Glomerular visceral epithelial cell (primary cell): Measurements from ENCODE around the gene MKRN2OS.

Source experiments
- DNase-seq: peaks from one replicate; pipeline ENCODE4 v3.0.0-alpha.2; 2016; ENCODE audit errors: extremely low spot score

The MKRN2OS gene, protein sequence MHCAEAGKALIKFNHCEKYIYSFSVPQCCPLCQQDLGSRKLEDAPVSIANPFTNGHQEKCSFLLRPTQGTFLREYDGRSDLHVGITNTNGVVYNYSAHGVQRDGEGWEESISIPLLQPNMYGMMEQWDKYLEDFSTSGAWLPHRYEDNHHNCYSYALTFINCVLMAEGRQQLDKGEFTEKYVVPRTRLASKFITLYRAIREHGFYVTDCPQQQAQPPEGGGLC

DNA sequence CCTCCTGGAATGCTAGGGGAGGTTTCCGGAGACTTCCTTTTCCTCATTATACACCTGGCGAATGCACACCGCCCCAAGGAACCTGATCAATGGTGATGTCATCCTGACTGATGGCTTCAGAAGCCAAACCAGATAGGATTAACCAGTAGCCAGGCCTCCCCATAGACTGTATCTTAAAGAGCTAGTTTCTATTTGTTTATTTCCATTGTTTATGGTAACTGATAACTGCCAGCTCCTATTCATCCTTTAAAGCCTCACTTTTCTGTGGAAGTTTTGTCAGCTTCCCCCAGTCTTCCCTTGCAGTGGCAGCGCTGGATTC, at the start of gene MKRN2OS:
Gene MKRN2OS (minus strand): TSS at position 27 of the 319 bp plus-strand sequence. CDS start 35 bp downstream, outside the sequence.
- peak; percentile 43 for DNase-seq

DNA sequence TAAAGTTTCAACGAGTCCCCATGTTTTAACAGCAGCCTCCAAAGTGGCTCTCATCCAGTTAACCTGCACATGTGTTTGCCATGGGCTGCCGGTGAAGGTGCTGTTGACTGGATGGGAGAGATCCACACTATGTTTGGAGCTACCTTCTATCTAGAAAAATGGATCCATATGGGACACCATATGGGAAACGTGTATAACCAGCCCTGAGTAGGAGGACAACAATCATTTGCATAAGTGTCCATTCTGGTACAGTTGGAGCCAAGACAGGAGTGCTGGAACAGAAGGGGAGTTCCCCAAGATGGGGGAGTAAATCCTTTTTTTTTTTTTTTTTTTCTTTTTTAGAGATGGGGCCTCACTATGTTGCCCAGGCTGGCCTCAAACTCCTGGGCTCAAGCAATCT, 48.2 kb upstream of the MKRN2OS start:
- no peak for DNase-seq

DNA sequence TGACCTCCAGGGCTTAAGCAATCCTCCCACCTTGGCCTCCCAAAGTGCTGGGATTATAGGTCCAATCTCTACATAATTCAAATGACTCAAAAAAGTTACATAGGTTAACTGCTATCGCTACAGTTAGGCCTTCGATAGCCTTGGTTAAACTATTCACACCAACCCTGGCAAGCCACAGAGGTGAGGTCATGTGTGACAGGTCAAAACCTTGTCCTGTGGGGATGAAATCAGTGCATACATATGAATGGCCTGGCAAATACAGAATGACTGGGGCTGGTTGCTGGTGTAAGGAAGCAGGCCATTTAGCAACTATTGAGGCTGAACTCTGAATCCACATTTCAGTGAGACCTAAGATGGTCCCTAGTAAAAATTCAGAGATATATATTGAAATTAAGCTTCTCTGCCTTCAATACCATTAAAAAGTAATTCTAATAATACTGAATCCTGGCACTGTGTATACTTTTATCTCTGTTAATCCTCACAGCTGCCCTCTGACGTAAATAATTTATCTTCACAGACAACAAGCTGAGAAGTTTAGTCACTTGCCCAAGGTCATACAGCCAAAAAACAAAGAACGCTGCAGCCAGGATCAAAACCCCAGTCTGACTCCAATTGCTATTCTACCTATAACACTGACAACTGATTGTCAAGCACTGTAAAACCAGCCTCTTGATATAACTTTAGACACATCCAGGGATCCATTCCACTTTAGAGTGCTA, 46.9 kb upstream of the MKRN2OS start:
- DNase-seq, result no peak

DNA sequence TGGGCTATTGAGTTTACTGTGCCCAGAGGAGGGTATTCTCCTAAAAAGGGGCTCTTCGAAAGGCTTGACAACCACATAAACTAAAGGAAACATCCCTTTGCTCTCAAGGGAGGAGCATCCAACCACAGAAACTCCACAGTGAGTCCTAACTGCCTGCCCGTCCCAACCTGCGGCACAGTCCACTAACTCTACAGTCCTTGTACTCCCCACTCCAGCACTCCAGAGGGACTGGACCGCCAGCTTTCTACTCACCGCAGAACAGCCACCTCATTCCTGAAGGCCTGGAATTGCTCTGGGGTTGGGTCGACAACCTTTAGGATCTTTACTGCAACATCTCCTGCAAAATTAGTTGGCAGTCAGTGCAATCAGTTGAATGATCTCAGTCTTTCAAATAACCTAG, 46.2 kb upstream of the MKRN2OS start:
- no peak for DNase-seq

DNA sequence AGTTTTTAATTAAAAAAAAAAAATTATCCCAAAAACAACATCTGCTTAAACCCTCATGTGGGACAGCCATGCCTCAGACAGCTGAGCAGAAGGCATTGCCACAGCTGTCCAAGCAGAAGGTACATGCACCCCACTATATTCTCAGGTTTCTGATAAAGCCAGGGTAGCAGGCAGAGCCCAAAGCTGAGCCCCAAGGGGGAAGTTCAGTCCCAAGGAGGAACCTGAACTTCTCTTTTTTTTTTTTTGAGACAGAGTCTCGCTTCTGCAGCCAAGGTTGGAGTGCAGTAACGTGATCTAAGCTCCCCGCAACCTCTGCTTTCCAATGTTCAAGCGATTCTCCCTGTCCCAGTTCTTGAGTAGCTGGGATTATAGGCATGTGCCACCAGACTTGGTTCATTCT, 44.8 kb upstream of the MKRN2OS start:
- DNase-seq, result no peak

DNA sequence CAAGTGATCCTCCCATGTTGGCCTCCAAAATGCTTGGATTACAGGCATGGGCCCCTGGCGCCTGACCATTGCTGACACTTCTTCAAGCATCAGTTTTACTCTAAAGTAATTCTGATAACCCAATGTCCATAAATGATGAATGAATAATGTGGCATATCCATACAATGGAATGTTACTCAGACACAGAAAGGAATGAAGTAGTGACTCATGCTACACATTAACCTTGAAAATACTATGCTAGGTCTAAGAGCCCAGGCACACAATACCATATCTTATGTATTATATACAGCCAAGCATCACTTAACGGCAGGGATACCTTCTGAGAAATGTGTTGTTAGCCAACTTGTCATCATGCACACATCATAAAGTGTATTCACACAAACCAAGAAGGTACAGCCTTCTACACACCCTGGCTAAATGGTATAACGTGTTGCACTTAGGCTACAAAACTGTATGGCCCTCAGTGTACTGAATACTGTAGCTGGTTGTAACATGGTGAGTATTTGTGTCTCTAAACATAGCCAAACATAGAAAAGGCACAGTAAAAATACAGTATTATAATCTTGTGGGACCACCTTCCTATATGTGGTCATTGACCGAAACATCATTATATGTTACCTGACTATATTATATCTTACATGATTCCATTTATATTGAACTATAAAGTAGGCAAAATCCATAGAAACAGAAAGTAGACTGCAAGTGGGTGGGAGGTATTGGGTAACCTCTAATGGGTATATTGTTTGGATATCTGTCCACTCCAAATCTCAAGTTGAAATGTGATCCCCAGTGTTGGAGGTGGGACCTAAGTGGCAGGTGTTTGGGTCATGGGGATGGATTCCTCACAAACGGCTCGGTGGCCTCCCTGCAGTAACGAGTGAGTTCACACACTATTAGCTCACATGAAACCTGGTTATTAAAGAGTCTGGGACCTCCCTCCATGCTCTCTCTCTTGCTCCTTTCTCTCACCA, 43.0 kb upstream of the MKRN2OS start:
- no peak for DNase-seq

DNA sequence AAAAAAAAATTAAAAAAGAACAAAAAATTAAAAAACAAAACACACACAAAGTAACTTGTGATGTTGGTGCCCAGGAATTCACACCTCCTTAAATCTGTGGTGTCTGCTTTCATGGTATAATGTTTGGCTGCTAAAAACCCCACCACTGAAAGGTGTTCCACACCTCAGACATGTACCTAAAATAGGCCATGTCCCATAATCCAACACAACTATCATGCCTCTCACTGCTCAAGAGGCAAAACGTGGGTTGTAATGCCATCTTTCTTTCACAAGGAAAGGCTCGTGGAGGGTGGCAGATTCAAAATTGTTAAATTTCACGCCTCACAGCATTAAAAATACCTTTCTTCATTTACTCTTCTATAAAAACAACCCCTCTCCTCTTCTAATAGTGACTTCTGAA, 41.1 kb upstream of the MKRN2OS start:
- no peak for DNase-seq

DNA sequence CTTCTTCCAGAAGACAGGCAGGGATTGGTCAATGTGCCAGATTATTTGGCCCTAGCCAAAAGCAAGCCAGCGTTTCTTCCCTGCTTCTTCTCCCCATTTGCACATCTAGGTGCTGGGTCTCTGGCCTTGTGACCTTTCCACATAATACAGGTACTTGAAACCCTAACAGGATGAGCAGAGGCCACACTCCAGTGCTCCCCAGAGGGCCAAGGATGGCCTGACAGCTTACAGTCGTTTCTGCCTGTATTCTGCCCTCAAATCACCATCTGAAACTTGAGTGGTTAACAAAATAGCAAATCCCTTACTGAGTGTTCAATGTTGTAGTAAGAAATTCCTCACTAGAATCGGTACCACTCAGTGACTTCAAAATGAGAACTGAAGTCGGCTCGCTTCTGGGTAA, 40.7 kb upstream of the MKRN2OS start:
- no peak for DNase-seq

DNA sequence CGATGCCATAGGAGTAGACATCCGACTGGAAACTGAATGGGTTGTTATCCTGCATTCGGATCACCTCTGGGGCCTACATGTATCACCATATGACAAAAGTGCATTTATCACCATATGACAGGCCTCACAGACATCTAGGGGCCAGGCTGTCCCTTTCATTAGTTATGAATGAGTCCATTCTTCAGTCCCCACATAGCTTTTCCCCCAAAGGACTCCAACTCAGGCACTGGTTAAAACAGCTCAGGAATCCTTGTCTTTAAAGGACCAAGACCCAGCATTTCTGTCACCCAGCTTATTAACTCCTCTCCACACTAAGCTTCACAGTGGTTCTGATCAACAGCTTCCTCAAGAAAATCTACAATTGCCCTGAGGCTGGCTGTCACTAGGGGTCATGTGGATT, 39.9 kb upstream of the MKRN2OS start:
- no peak for DNase-seq

DNA sequence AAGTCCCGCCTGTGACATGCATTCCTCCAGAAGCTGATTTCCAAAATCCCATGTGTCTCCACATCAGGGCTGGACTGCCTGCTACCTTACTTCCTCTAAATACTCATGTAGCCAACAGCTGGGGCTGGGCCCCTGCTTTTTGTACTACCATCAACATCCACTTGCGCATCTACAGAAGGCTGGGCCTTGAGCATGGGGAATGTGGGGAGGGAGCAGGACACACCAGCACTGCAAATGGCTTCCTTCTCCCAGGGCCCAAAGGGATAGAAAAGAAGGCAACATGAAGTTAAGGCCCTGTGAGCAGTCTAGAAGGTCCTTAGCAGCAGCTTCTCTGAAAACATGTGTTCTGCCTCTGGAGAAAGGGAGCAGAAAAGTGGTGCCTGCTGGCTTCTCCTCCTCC, 38.8 kb upstream of the MKRN2OS start:
- no peak for DNase-seq

DNA sequence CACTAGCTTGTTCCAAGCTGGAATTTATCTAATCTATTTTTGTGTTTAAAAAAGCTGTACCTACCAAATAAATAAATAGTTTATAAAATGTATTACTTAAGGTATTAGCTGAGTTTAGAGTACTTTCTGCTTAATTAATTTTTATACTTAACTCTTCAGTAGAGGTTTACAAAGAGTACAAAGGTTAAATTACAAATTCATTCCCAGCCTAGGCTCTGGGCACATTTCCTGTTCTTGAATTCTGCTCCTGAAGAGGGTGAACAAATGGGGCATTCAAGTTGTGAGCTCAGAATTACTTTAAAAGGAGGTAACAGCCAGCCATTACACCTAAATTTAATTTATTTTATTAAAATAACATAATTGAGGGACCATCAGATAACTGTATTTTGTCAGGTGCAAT, 38.0 kb upstream of the MKRN2OS start:
- DNase-seq, result no peak

DNA sequence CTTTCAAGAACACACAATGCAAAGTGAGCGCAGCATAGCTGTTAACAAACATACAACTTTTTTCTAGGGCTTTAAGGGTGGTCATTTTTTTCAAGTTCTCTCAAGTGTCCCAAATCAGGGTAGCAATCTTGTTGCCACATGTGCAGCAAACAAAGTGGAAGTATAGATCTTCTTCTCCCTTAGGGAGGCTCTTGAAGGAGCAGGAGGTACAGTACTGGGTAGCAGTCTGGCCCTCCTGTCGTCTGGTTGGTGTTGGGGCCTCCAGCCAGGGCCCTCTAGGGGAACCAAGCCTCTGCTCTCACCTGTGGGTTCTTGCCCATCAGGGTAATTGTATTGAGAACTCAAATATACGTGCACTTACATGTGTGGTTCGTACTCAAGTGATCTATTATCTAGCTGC, 37.4 kb upstream of the MKRN2OS start:
- DNase-seq, result no peak

DNA sequence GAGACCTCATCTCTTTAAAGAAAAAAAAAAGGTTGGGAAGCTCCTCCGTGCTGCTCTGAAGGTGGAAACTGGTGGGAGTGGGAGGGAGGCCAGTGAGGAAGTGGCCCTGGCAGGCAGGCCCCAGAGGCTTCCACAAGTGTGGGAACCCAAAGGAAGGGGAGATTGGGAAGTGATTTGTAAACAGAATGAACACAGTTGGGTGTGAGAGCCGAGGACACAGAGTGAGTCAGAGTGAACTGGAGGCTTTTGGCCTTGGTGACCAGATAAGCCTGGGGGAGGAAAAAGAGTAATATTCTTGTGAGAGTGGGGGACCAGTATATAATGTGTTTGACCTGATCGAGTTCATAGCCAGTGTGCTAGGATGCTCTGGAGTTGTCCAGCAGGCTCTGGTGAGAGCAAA, 34.6 kb upstream of the MKRN2OS start:
- DNase-seq, result no peak

DNA sequence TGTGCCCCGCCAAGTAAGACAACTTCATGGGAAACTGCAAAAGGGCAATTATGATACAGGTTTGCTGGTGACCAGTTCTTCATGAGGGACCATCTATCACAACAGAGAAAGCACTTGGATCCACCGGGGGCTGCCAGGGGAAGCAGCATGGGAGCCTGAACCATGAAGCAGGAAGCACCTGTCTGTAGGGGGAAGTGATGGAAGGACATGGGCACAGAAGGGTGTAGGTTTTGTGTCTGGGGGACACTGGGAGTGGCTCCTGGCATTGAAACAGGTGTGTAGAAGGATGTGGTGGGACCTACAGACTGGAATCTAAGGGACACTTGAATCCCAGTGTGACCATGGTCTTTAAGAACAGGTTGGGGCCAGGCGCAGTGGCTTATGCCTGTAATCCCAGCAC, 34.2 kb upstream of the MKRN2OS start:
- DNase-seq, result no peak

DNA sequence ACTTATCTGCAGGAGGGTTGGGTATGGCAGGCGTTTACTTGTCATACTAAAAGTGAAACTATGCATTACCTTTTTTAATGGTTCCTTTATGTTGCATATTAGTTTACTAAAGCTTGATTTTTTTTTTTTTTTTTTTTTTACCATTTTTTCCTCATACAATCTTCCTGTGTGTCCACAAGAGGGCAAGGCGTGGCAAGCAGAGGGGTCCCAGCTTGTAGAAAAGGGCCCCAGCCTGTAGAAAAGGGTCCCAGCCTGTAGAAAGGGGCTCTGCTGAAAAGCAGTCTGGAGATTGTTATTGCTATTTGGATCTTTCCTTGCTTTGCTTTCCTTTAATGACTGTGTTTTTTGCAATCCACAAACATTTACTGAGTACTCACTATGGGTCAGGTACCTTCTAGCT, 33.4 kb upstream of the MKRN2OS start:
- no peak for DNase-seq

DNA sequence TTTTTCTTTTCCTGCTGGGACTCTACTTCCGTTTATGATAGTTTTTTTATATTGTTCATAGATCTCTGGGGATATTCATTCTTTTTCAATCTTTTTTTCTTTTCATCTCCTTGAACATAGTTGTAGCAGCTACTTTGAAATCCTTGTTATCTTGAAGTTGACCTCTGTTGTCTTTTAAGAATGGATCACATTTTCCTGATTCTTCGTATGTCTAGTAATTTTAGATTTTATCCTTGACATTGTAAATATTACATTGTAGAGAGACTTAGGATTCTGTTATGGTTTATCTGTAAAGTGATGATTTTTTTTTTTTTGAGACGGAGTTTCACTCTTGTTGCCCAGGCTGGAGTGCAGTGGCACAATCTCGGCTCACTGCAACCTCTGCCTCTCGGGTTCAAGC, 32.1 kb upstream of the MKRN2OS start:
- no peak for DNase-seq

DNA sequence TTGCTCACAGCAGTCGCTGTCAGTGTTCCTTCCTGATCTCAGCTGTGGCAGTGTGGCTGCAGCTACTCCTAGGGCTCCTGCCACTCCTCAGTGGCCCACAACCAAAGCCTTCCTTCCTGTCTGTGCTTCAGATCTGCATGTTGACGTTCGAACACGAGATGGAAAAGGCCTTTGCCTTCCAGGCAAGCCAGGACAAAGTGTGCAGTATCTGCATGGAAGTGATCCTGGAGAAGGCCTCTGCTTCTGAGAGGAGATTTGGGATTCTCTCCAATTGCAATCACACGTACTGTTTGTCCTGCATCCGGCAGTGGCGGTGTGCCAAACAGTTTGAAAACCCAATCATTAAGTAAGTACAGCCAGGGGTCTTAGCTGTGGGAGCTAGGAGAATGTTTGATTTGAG, 29.4 kb upstream of the MKRN2OS start:
- DNase-seq, result no peak

DNA sequence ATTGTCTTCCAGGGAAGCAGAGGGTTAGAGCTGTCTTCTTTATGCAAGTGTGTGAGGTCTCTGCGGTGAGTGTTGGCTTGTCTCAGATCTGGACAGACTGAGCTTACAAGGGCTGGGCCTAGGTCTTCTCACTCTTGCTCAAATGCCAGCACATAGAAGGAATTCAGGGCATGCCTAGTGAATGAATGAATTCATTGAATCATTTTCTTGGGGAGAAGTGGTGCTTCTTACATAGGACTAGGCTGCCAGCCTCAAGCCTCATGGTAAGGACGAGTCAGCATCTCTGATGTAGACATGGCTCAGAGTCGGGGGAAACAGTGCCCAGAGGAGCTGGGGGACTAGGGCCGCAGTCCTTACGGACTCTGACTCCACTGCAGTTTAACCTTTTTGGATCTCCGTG, 28.8 kb upstream of the MKRN2OS start:
- DNase-seq, result no peak

DNA sequence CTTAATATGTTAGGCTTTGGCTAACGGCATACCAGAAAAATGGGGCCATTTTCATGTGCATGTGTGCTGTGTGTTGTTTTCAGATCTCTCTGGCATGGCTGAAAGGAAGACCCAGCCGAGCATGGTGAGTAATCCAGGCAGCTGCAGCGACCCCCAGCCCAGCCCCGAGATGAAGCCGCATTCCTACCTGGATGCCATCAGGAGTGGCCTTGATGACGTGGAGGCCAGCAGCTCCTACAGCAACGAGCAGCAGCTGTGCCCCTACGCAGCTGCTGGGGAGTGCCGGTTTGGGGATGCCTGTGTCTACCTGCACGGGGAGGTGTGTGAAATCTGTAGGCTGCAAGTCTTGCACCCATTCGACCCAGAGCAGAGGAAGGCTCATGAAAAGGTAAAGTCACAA, 26.7 kb upstream of the MKRN2OS start:
- DNase-seq, result no peak

DNA sequence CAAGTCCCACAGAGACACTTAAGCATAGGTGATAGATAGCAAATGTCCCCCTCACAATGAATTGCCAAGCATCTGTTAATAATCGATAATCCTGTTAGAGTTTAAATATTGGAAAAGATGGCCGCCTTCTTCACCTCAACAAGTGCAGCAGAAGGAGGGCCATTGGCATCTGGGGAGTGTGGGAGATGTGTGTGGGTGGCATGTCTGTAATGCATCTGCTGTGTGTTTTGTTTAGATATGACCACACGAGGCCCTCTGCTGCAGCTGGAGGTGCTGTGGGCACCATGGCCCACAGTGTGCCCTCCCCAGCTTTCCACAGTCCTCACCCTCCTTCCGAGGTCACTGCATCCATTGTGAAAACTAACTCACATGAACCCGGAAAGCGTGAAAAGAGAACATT, 24.5 kb upstream of the MKRN2OS start:
- no peak for DNase-seq

DNA sequence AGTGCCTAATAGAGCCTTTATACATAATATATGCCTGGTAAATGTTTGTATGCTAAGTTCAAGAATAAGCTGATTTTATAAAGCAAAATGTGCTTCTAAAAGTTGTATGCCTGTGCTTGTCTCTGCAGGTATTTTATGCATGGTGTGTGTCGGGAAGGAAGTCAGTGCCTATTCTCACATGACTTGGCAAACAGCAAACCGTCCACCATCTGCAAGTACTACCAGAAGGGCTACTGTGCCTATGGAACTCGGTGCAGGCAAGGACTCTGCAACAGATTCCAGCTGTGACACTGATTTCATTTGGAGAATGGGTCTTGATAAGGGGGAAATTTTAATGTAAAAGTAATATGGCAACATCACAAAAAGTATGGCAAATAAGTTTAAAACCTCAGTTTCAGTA, 23.4 kb upstream of the MKRN2OS start:
- no peak for DNase-seq

DNA sequence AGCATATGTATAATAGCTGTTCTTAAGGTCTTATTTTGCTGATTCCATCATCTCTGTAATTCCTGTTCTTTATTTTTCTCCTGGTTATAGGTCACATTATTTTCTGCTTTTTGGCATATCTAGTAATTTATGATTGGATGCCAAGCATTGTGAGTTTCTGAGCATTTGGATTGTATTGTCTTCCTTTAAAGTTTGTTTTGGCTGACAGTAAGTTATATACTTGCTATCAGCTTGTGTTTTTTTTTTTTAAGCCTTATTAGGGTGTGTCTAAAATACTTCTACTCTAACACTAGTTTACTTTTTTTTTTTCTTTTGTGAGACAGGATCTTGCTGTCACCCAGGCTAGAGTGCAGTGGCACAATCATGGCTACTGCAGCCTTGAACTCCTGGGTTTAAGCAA, 21.7 kb upstream of the MKRN2OS start:
- no peak for DNase-seq

DNA sequence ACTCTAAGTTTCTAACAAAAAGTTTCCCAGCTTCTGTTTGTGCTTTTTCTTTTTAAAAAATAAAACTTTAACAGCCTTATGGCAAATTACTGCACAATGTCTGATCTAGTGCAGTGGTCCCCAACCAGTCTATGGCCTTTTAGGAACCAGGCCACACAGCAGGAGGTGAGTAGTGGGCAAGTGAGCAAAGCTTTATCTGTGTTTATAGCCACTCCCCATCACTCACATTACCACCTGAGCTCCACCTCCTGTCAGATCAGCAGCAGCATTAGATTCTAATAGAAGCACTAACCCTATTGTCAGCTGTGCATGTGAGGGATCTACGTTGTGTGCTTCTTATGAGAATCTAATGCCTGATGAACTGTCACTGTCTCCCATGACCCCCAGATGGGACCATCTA, 17.2 kb upstream of the MKRN2OS start:
- no peak for DNase-seq
